Loucy (cell line): ENCODE data around the gene WNT11.

ENCODE experiments used
- H2AFZ ChIP-seq: fragments of 200-600 bp; sonication (generic); 2 replicates; pipeline ENCODE4 v1.6.0; 2016; ENCODE audit warnings: antibody characterized with exemption, mild to moderate bottlenecking, low read length, moderate library complexity
- H3F3A ChIP-seq: fragments of 200-600 bp; 2 replicates; pipeline ENCODE4 v1.6.0; 2016; ENCODE audit warnings: antibody characterized with exemption, low read depth, mild to moderate bottlenecking
- H3K27me3 ChIP-seq: fragments of 200-600 bp; sonication (generic); 2 replicates; pipeline ENCODE4 v1.6.1; 2014; ENCODE audit warnings: low read length, mild to moderate bottlenecking; ENCODE audit not compliant: insufficient read depth, poor library complexity, severe bottlenecking
- H3K36me3 ChIP-seq: fragments of 200-600 bp; sonication (generic); 2 replicates; pipeline ENCODE4 v1.6.1; 2016; ENCODE audit warnings: low read length; ENCODE audit not compliant: insufficient read depth
- H3K4me1 ChIP-seq: fragments of 200-600 bp; sonication (generic); 2 replicates; pipeline ENCODE4 v1.5.1; 2014; ENCODE audit warnings: low read length, mild to moderate bottlenecking; ENCODE audit not compliant: insufficient read depth, poor library complexity, severe bottlenecking
- H3K4me2 ChIP-seq: fragments of 200-600 bp; sonication (generic); 2 replicates; pipeline ENCODE4 v1.6.0; 2014; ENCODE audit warnings: antibody characterized with exemption, low read length, low read depth, mild to moderate bottlenecking; ENCODE audit not compliant: poor library complexity, severe bottlenecking
- H3K4me3 ChIP-seq: fragments of 200-600 bp; sonication (generic); 2 replicates; pipeline ENCODE4 v1.5.1; 2014; ENCODE audit warnings: low read length, mild to moderate bottlenecking, mixed read lengths; ENCODE audit not compliant: poor library complexity, severe bottlenecking
- H3K79me2 ChIP-seq: fragments of 200-600 bp; sonication (generic); 2 replicates; pipeline ENCODE4 v1.6.1; 2014; ENCODE audit warnings: low read length; ENCODE audit not compliant: insufficient read depth
- H3K9ac ChIP-seq: fragments of 200-600 bp; sonication (generic); 2 replicates; pipeline ENCODE4 v1.6.0; 2014; ENCODE audit warnings: mild to moderate bottlenecking, low read depth, low read length, moderate library complexity; ENCODE audit not compliant: poor library complexity, severe bottlenecking
- H3K9me2 ChIP-seq: fragments of 200-600 bp; sonication (generic); replicated peaks from 2 replicates; pipeline ENCODE4 v1.6.1; 2016; ENCODE audit warnings: low read depth, low read length, mixed read lengths
- H3K9me3 ChIP-seq: fragments of 200-600 bp; sonication (generic); 2 replicates; pipeline ENCODE4 v1.6.1; 2014; ENCODE audit warnings: mild to moderate bottlenecking, antibody characterized with exemption, low read length, low read depth; ENCODE audit not compliant: insufficient read depth
- H4K20me1 ChIP-seq: fragments of 200-600 bp; sonication (generic); 2 replicates; pipeline ENCODE4 v1.6.0; 2014; ENCODE audit warnings: antibody characterized with exemption, low read length, mild to moderate bottlenecking; ENCODE audit not compliant: insufficient read depth, poor library complexity, severe bottlenecking
- EZH2phosphoT487 ChIP-seq: fragments of 200-600 bp; IDR thresholded peaks from 2 replicates; pipeline ENCODE4 v1.6.1; 2018; ENCODE audit warnings: antibody characterized with exemption, mild to moderate bottlenecking, moderate library complexity, borderline replicate concordance
- TF ChIP-seq, protein P1 (sequence below): fragments of 200-600 bp; sonication (generic); conservative IDR thresholded peaks from 2 replicates; pipeline ENCODE4 v1.5.1; 2014; ENCODE audit warnings: mild to moderate bottlenecking, antibody characterized with exemption, low read length

WNT11 gene

DNA sequence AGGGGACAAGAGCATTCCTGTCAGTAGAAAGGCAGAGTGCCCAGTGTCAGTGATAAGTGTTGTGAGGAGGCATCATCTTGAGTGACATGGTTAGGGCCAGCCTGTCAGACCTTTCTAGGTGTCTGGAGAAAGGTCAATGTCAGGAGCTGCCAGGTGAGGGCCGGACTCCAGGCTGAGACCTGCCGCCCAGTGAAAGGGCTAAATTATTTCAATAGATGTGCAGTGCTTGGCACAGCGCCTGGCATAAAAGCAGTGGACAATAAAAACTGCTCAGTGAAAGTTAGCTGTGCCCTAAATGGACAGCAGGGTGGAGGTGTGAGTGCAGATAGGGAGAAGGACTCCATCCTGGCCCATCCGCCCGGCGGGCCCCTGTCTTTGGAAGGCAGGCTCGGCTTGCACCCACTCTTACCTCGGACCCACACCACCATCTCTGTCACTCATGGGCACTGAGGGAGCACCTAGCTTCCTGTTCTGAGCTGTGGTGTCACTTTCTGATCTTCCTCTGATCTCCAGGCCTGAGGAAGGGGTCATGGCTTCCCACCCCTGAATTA is 23.5 kb upstream of the WNT11 start:
- Histone ChIP-seq H3F3A (peaks cover 5% of the 10 kb centered on the region; the same call in 1 of the 2 replicates), H3K36me3 (no peaks in the 10 kb centered on the region), H3K9me2 (no peaks in the 10 kb centered on the region), H3K9me3 (no peaks in the 10 kb centered on the region), H3K9ac (no peak overlapping the region), H4K20me1 (no peaks in the 10 kb centered on the region), H3K27me3 (no peaks in the 10 kb centered on the region), H3K4me2 (peak overlapping the region; percentile 10), H3K4me1 (peaks cover 49% of the 10 kb centered on the region), H2AFZ (0 out of 2 replicates have a peak overlapping the region, but pooled peaks have one; percentile 35), H3K4me3 (no peak overlapping the region), H3K79me2 (no peaks in the 10 kb centered on the region)
- TF ChIP-seq EZH2phosphoT487, result no peak
- TF ChIP-seq, protein P1, sequence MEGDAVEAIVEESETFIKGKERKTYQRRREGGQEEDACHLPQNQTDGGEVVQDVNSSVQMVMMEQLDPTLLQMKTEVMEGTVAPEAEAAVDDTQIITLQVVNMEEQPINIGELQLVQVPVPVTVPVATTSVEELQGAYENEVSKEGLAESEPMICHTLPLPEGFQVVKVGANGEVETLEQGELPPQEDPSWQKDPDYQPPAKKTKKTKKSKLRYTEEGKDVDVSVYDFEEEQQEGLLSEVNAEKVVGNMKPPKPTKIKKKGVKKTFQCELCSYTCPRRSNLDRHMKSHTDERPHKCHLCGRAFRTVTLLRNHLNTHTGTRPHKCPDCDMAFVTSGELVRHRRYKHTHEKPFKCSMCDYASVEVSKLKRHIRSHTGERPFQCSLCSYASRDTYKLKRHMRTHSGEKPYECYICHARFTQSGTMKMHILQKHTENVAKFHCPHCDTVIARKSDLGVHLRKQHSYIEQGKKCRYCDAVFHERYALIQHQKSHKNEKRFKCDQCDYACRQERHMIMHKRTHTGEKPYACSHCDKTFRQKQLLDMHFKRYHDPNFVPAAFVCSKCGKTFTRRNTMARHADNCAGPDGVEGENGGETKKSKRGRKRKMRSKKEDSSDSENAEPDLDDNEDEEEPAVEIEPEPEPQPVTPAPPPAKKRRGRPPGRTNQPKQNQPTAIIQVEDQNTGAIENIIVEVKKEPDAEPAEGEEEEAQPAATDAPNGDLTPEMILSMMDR, result no peak

DNA sequence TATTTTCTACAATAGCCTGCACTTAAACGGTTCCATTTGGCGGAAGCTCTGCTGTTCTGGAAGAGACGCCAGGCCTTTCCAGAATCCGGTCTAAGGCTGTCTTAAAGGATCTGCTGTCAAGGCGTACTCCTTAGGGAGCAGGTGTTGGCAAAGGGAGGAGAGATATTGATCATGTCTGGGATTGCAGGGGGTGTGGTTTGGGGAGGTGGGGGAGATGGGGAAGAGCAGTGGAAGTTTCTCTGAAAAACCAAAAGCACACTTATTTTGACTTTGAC is 22.5 kb upstream of the WNT11 start:
- TF ChIP-seq, protein P1, result no peak
- Histone ChIP-seq H4K20me1 (no peaks in the 10 kb centered on the region), H3K79me2 (no peaks in the 10 kb centered on the region), H3K4me2 (no peak overlapping the region), H3F3A (peaks cover 5% of the 10 kb centered on the region; the same call in 1 of the 2 replicates), H3K36me3 (no peaks in the 10 kb centered on the region), H3K9me3 (no peaks in the 10 kb centered on the region), H3K27me3 (no peaks in the 10 kb centered on the region), H3K4me3 (no peak overlapping the region), H3K9ac (no peak overlapping the region), H3K4me1 (peaks cover 40% of the 10 kb centered on the region), H3K9me2 (no peaks in the 10 kb centered on the region), H2AFZ (no peak overlapping the region)

DNA sequence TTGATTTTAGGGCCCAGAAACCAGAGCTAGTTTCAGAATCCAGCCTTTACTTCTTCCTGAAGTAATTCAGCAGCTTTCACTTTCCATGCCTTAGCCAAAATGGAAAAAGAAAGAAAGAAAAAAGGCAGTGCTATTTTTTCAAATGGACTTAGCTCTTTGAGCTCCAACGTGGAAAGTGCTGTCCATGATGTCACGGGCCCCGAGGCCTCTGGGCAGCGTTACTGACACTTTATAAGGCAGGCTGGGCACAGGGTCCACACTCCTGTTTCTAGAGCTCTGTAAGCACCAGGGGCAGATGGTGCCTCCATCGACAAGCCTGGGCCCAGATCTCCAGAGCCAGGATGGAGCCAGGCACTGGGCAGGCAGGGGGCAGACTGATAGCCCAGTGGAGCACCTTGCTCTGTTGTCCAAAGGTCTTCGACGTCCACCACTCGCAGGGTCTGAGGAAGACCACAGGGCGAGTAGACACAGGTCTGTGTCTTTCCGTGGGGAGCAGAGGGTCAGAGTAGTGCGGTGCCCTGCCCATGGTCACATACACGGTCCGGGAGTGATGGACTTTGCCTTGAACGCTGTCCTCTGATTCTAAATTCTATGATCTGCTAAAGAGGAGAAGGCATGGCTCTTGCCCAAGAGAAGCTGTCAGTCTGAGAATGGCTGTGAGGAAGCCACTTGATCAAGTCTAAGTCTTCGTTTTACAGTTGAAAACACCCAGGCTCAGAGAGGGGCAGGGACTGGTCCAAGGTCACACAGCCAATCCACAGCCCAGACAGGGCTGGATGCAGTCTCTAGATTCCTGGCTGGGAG is 22.0 kb upstream of the WNT11 start:
- Histone ChIP-seq H4K20me1 (no peaks in the 10 kb centered on the region), H3K9ac (no peak overlapping the region), H3K4me3 (no peak overlapping the region), H3K4me2 (no peak overlapping the region), H3K9me2 (no peaks in the 10 kb centered on the region), H2AFZ (no peak overlapping the region), H3K79me2 (no peaks in the 10 kb centered on the region), H3K4me1 (peaks cover 34% of the 10 kb centered on the region), H3K9me3 (no peaks in the 10 kb centered on the region), H3K36me3 (no peaks in the 10 kb centered on the region), H3K27me3 (no peaks in the 10 kb centered on the region), H3F3A (peaks cover 5% of the 10 kb centered on the region; the same call in 1 of the 2 replicates)
- TF ChIP-seq, protein P1, result no peak
- TF ChIP-seq EZH2phosphoT487, result no peak
